HEK293 (cell line): ENCODE results near the gene STARD3.
"Not testable (repeated sequence)": the region's sequence is repeated elsewhere in the genome, so short reads cannot be mapped to it uniquely, and the experiment has no call there.

Experiments used
- CTCF ChIP-seq: fragments of 450-650 bp; formaldehyde crosslinking; IDR thresholded peaks from 2 replicates; pipeline ENCODE4 v1.5.1; 2016; ENCODE audit warnings: missing biosample characterization, missing genetic modification characterization
- YY1 ChIP-seq: fragments of 450-650 bp; formaldehyde crosslinking; IDR thresholded peaks from 2 replicates; pipeline ENCODE4 v1.5.1; 2018; ENCODE audit warnings: missing biosample characterization, missing genetic modification characterization
- ZBTB44 ChIP-seq: fragments of 450-650 bp; IDR thresholded peaks from 2 replicates; pipeline ENCODE4 v1.5.1; 2018; ENCODE audit warnings: missing biosample characterization, mild to moderate bottlenecking, missing genetic modification characterization
- ZNF138 ChIP-seq: fragments of 450-650 bp; formaldehyde crosslinking; IDR thresholded peaks from 2 replicates; pipeline ENCODE4 v1.5.1; 2016; ENCODE audit warnings: missing biosample characterization, missing genetic modification characterization, borderline replicate concordance
- ZNF629 ChIP-seq: fragments of 450-650 bp; formaldehyde crosslinking; IDR thresholded peaks from 2 replicates; pipeline ENCODE4 v1.5.1; 2017; ENCODE audit warnings: missing biosample characterization, missing genetic modification characterization
- ZNF830 ChIP-seq: fragments of 450-650 bp; IDR thresholded peaks from 2 replicates; pipeline ENCODE4 v1.5.0; 2018; ENCODE audit warnings: missing biosample characterization, missing genetic modification characterization, low read depth, mild to moderate bottlenecking, moderate library complexity

- TF ChIP-seq ZNF138 (tag by site-specific recombination); YY1; CTCF (tag by site-specific recombination); ZNF830; ZBTB44 (tag by site-specific recombination); ZNF629 (tag by site-specific recombination): not testable (repeated sequence)
Measured at GRCh38 chr17:39590180-39590579, 46.8 kb upstream of the STARD3 start.
